Vagina (tissue), 2 donors: ENCODE measurements around the gene CLDN22. TPM values are rescaled to one million over a fixed set of nuclear protein-coding genes. Genes with fewer than 3 reads are reported as not detected.

Experiments used
- DNase-seq, 2 donors: peaks; one replicate each; pipeline ENCODE4 v3.0.0-alpha.2; 2017; ENCODE audit errors: extremely low spot score in 2 of 2
- H3K27ac ChIP-seq: fragments of 200-600 bp; sonication (generic); one replicate; pipeline ENCODE4 v1.5.1; 2019
- H3K27me3 ChIP-seq: fragments of 200-600 bp; sonication (generic); one replicate; pipeline ENCODE4 v1.5.1; 2019
- H3K36me3 ChIP-seq, 2 donors: fragments of 200-600 bp; sonication (generic); one replicate each; pipeline ENCODE4 v1.5.1; 2017 to 2019
- H3K4me1 ChIP-seq: fragments of 200-600 bp; sonication (generic); one replicate; pipeline ENCODE4 v1.5.1; 2019
- H3K4me3 ChIP-seq, 2 donors: fragments of 200-600 bp; sonication (generic); 1 replicate in 1 of 2; 2 replicates in 1 of 2; pipeline ENCODE4 v1.5.1; 2016 to 2019
- H3K9me3 ChIP-seq: fragments of 200-600 bp; sonication (generic); one replicate; pipeline ENCODE4 v1.5.1; 2019
- CTCF ChIP-seq, 3 experiments: fragments of 450-650 bp in 2 of 3; fragments of 200-600 bp in 1 of 3; sonication (generic) in 1 of 3; IDR thresholded peaks; one replicate each; pipeline ENCODE4 v1.5.1; 2017 to 2019; ENCODE audit warnings: antibody characterized with exemption in 3 of 3, mild to moderate bottlenecking in 2 of 3, moderate library complexity in 2 of 3
- POLR2A ChIP-seq, 2 donors: fragments of 450-650 bp; IDR thresholded peaks; one replicate each; pipeline ENCODE4 v1.6.1; 2017; ENCODE audit warnings: antibody characterized with exemption in 2 of 2, mild to moderate bottlenecking in 2 of 2, moderate library complexity in 2 of 2
- POLR2AphosphoS5 ChIP-seq, 2 donors: sonication (generic); formaldehyde crosslinking; IDR thresholded peaks; one replicate each; pipeline ENCODE4 v1.9.0; 2017; ENCODE audit warnings: antibody characterized with exemption in 2 of 2, mild to moderate bottlenecking in 2 of 2, low read depth in 1 of 2; ENCODE audit not compliant: insufficient read depth in 1 of 2
- intact Hi-C: fragments of 100-400 bp; cut with DNase I; formaldehyde crosslinking; loops from one replicate; pipeline ENCODE4 v1.15.1; 2023
- total RNA-seq: library from RNA; depleted of rRNA; stranded (reverse); fragments of >200 nt; gene quantifications from one replicate; pipeline ENCODE4 v1.2.3, GENCODE V29; 2016

The CLDN22 gene
- total RNA-seq, 1 donor from 2014 or later: not detected

DNA sequence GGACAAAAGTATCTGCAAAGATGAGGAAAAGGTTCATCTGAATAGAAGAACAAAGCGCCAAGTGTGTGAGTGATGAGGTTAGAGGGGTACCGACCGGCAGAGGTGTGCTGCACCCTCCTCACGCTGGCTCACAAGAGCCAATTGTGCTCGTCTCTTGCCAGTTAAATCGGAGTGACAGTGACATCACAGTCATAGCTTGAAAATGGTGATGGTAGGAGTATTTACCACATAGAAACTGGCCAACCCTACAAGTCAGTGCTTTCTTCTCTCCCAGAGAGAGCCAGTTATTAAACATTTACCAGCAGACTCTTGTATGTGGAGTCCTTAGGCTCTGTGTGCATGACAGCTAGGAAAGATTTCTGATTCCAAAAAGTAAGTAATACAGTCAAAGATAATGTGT, 32.4 kb downstream of the CLDN22 start:
- no peak for DNase-seq
- H3K9me3 ChIP-seq: no peaks in the 10 kb centered on the region
- H3K4me3 ChIP-seq: no peak overlapping the region
- H3K36me3 ChIP-seq: peaks cover 0 to 29% of the 10 kb centered on the region in 2 donors
- no peaks in the 10 kb centered on the region for H3K4me1 ChIP-seq
- intact Hi-C loops: no loop called here
- TF ChIP-seq POLR2AphosphoS5 (IDR thresholded peaks at IDR 0.05; ENCODE audit: insufficient read depth in 1 of 2, low read depth in 1 of 2): no peak
- TF ChIP-seq CTCF (IDR thresholded peaks at IDR 0.05): no peak
- no peak for TF ChIP-seq POLR2A (IDR thresholded peaks at IDR 0.05)
- no peaks in the 10 kb centered on the region for H3K27me3 ChIP-seq
- no peak overlapping the region for H3K27ac ChIP-seq

DNA sequence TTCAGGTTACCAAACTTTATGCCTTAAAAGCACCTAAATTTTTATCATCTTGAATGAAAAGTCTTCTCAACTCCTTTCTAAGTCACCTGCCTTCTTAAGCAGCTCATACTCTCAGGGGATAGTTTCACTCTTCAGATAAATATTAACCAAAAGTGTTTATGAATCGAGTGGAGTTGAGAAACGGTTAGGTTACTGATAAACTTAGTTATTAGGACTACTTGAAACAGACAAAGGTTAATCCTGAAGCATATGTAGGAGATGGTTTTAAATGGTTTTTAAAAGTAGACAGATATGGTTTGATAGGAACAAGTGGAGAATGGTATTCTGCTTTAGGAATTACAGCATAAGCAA, 32.8 kb downstream of the CLDN22 start:
- intact Hi-C loops: no loop called here
- H3K4me3 ChIP-seq: no peak overlapping the region
- no peak overlapping the region for H3K27ac ChIP-seq
- H3K36me3 ChIP-seq: peaks cover 0 to 31% of the 10 kb centered on the region in 2 donors
- H3K9me3 ChIP-seq: no peaks in the 10 kb centered on the region
- no peak for TF ChIP-seq POLR2A (IDR thresholded peaks at IDR 0.05)
- no peak for TF ChIP-seq CTCF (IDR thresholded peaks at IDR 0.05)
- TF ChIP-seq POLR2AphosphoS5 (IDR thresholded peaks at IDR 0.05; ENCODE audit: insufficient read depth in 1 of 2, low read depth in 1 of 2): no peak
- H3K27me3 ChIP-seq: no peaks in the 10 kb centered on the region
- no peaks in the 10 kb centered on the region for H3K4me1 ChIP-seq
- no peak for DNase-seq

- no peak for TF ChIP-seq POLR2AphosphoS5 (IDR thresholded peaks at IDR 0.05; ENCODE audit: insufficient read depth in 1 of 2, low read depth in 1 of 2)
- no peak for TF ChIP-seq CTCF (IDR thresholded peaks at IDR 0.05)
- TF ChIP-seq POLR2A (IDR thresholded peaks at IDR 0.05): no peak
- Histone ChIP-seq H3K4me1 (no peaks in the 10 kb centered on the region), H3K27ac (no peak overlapping the region), H3K4me3 (no peak overlapping the region), H3K9me3 (no peaks in the 10 kb centered on the region), H3K36me3 (peaks cover 0 to 37% of the 10 kb centered on the region in 2 donors), H3K27me3 (no peaks in the 10 kb centered on the region)
- intact Hi-C loops: no loop called here
- DNase-seq: no peak
These were observed 33.3 kb downstream of the CLDN22 start for GRCh38 chr4:183286590-183287308.

- no peak overlapping the region for H3K27ac ChIP-seq
- no peaks in the 10 kb centered on the region for H3K4me1 ChIP-seq
- TF ChIP-seq CTCF (IDR thresholded peaks at IDR 0.05) (no peak), POLR2AphosphoS5 (IDR thresholded peaks at IDR 0.05; ENCODE audit: insufficient read depth in 1 of 2, low read depth in 1 of 2) (no peak), POLR2A (IDR thresholded peaks at IDR 0.05) (no peak)
- H3K4me3 ChIP-seq: no peak overlapping the region
- no peaks in the 10 kb centered on the region for H3K9me3 ChIP-seq
- H3K36me3 ChIP-seq: peaks cover 0 to 38% of the 10 kb centered on the region in 2 donors
- intact Hi-C loops: no loop called here
- no peaks in the 10 kb centered on the region for H3K27me3 ChIP-seq
- no peak for DNase-seq
These were observed 34.2 kb downstream of the CLDN22 start for GRCh38 chr4:183285886-183286285.

GRCh38 chr4:183284965-183285364, 35.1 kb downstream of the CLDN22 start:
- DNase-seq: no peak
- H3K27ac ChIP-seq: no peak overlapping the region
- H3K4me1 ChIP-seq: no peaks in the 10 kb centered on the region
- H3K36me3 ChIP-seq: peaks cover 0 to 40% of the 10 kb centered on the region in 2 donors
- TF ChIP-seq POLR2A (IDR thresholded peaks at IDR 0.05): no peak
- TF ChIP-seq CTCF (IDR thresholded peaks at IDR 0.05): no peak
- no peak for TF ChIP-seq POLR2AphosphoS5 (IDR thresholded peaks at IDR 0.05; ENCODE audit: insufficient read depth in 1 of 2, low read depth in 1 of 2)
- H3K9me3 ChIP-seq: no peaks in the 10 kb centered on the region
- no peak overlapping the region for H3K4me3 ChIP-seq
- intact Hi-C loops: no loop called here
- no peaks in the 10 kb centered on the region for H3K27me3 ChIP-seq
